Activated CD8-positive, alpha-beta memory T cell treated with anti-CD3 and anti-CD28 coated beads for 24 hours (primary cell): ENCODE measurements around the gene FBN3.
"Not testable (repeated sequence)": the region's sequence is repeated elsewhere in the genome, so short reads cannot be mapped to it uniquely, and the experiment has no call there.

Experiments used
- DNase-seq: peaks from one replicate; pipeline ENCODE4 v3.0.0-alpha.2; 2020

Gene FBN3

GRCh38 chr19:8115805-8116396, 33.5 kb downstream of the FBN3 start:
- DNase-seq, result no peak

GRCh38 chr19:8113017-8113416, 36.4 kb downstream of the FBN3 start:
- no peak for DNase-seq

- DNase-seq, result no peak
Observed at GRCh38 chr19:8111376-8111775, 38.0 kb downstream of the FBN3 start.

GRCh38 chr19:8110931-8111330, 38.5 kb downstream of the FBN3 start:
- no peak for DNase-seq

- DNase-seq, result no peak
Observed at GRCh38 chr19:8109890-8110662, 39.3 kb downstream of the FBN3 start.

GRCh38 chr19:8109455-8109854, 39.9 kb downstream of the FBN3 start:
- no peak for DNase-seq

- DNase-seq, result no peak
Observed at GRCh38 chr19:8108560-8109445, 40.6 kb downstream of the FBN3 start.

GRCh38 chr19:8107301-8107903, 42.0 kb downstream of the FBN3 start:
- no peak for DNase-seq

GRCh38 chr19:8105471-8105870, 43.9 kb downstream of the FBN3 start:
- DNase-seq, result no peak

- DNase-seq, result not testable (repeated sequence)
Observed at GRCh38 chr19:8101910-8102309, 47.5 kb downstream of the FBN3 start.

GRCh38 chr19:8101311-8101710, 48.1 kb downstream of the FBN3 start:
- no peak for DNase-seq

- no peak for DNase-seq
Observed at GRCh38 chr19:8097681-8098567, 51.5 kb downstream of the FBN3 start.

GRCh38 chr19:8097198-8097597, 52.2 kb downstream of the FBN3 start:
- no peak for DNase-seq

- no peak for DNase-seq
Observed at GRCh38 chr19:8096071-8096470, 53.3 kb downstream of the FBN3 start.

- DNase-seq, result no peak
Observed at GRCh38 chr19:8095354-8095886, 54.0 kb downstream of the FBN3 start.

GRCh38 chr19:8094336-8094735, 55.1 kb downstream of the FBN3 start:
- DNase-seq, result no peak

- DNase-seq, result no peak
Observed at GRCh38 chr19:8093740-8094139, 55.7 kb downstream of the FBN3 start.

- DNase-seq, result no peak
Observed at GRCh38 chr19:8090950-8091349, 58.4 kb downstream of the FBN3 start.

- no peak for DNase-seq
Observed at GRCh38 chr19:8089664-8090601, 59.5 kb downstream of the FBN3 start.

GRCh38 chr19:8088752-8089663, 60.4 kb downstream of the FBN3 start:
- DNase-seq, result no peak
